ENCODE data around the gene SLC22A8. TPM values are rescaled to one million over a fixed set of nuclear protein-coding genes. Genes with fewer than 3 reads are reported as not detected.

SLC22A8 gene
- total RNA-seq, 6 experiments from 2014 or later, result not detected

DNA sequence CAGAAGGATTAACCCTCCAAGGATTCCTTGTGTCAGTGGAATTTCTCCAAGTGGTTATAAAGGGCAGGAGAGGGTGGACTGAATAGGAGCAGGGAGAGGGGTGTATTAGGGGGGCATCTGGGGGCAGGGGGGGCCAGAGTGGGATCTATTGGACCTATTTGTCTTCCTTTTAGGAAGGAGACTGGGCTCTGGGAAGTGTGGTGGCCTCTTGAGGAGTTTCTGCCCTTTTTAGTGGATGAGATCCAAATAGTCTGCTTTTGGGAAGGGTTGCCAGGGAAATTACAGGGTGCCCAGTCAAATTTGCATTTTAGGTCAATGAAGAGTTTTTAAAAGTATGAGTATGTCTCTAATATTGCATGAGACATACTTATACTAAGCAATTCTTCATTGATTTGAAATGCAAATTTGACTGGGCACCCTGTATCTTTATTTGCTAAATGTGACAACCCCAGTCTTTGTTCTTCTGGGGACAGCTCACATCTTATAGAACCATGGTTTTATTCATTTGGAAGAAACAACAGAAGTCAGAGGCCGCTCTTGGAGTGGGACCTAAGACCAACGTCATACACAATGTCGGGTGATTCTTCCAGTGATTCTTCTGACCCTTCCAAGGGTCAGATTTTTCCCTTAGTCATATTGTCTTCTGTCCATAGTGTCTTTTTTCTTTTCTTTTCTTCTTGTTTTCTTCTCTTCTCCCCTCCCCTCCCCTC is 30.4 kb downstream of the SLC22A8 start:
- intact Hi-C loops (cut with DNase I), result no loop called here
- H3K9me3 ChIP-seq, result no peaks in the 10 kb centered on the region
- 79% methylated on average over 3 of the region's 3 CpGs for WGBS (ENCODE audit: insufficient coverage, low coverage, low lambda C conversion rate, missing lambda C conversion rate)

DNA sequence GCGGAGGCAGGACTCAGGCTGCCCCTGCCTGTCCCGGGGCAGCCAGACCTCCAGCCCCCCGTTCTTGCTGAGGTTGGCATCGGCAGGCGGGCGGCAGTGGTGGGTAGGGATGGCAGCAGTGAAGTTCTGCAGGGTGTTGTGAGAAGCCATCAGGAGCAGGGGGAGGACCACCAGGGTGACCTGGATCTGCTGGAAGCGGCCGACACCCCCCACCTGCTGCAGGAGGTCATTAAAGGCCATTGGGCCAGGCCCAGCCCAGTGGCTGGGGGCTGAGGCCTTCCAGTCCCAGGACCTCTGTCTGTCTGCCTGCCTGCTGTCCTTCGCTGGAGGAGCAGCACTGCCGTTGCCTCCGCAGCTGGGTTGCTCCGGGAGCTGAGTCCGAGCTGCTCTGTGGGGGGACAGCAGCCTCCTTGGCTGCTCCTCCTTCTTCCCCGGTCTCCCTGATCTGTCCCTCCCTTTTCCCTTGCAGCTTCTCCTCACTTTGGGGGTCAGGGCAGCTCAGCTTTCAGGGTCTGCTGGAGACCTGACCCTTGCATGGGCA is 31.1 kb downstream of the SLC22A8 start, which contains the start of gene SLC22A6:
SLC22A6 (minus strand) TSS at position 517 of the 541 bp plus-strand sequence; CDS start at position 240, 277 bp downstream.
- no peak for ATAC-seq

More for the DNA sequence above, 30.4 kb downstream of the SLC22A8 start:
- Histone ChIP-seq H3K27ac (no peak overlapping the region), H3K27me3 (no peaks in the 10 kb centered on the region), H3K36me3 (no peaks in the 10 kb centered on the region), H3K4me1 (no peaks in the 10 kb centered on the region), H3K4me3 (no peak overlapping the region)
- no peak for TF ChIP-seq POLR2A (IDR thresholded peaks at IDR 0.05)
- no peak for TF ChIP-seq CTCF (IDR thresholded peaks at IDR 0.05)
- ATAC-seq, result no peak
- no peak for DNase-seq

DNA sequence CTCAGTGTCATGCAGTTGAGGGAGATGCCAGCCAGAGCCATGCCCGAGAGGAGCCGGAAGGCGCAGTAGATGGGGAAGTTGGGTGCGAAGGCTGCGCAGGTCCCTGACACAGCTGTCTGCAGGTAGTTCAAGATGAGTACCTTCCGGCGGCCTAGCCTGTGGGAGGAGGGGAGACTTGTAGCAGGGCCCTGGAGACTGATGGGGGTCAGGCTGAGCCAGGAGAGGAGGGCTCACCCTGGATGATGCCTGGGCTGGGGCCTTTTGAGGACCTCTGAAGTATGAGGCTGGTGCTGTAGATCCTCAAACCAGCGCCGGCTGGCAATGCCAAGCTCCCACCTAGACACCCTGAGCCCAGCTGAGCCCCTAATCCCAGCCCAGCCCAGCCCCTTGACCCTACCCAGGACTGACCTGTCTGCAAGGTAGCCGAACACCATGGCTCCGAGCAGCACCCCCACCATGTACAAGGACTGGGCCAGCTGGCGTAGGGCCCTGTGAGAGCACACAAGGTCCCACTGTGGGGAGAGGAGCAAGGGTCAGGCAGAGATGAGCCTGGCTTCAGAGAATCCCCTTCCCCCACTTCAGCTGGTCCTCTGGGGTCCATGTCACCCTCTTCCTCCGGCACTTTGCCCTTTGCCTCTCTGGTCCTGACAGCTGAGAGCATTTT is 32.0 kb downstream of the SLC22A8 start:
- ATAC-seq, result peak in 1 of 4 donors; percentile 12
- intact Hi-C loops (cut with DNase I), result no loop called here
- Histone ChIP-seq H3K9me3 (no peaks in the 10 kb centered on the region), H3K36me3 (no peaks in the 10 kb centered on the region), H3K27ac (no peak overlapping the region), H3K4me3 (no peak overlapping the region), H3K27me3 (no peaks in the 10 kb centered on the region), H3K4me1 (no peaks in the 10 kb centered on the region)
- WGBS (ENCODE audit: insufficient coverage, low coverage, low lambda C conversion rate, missing lambda C conversion rate), result 54% methylated on average over 2 of the region's 13 CpGs
- TF ChIP-seq POLR2A (IDR thresholded peaks at IDR 0.05) (no peak), CTCF (IDR thresholded peaks at IDR 0.05) (no peak)
- DNase-seq, result no peak

More for the DNA sequence above, 31.1 kb downstream of the SLC22A8 start, which contains the start of gene SLC22A6:
- intact Hi-C loops (cut with DNase I), result no loop called here
- H3K27ac ChIP-seq, result no peak within 1 kb of the TSS
- no peaks in the 10 kb centered on the region for H3K36me3 ChIP-seq
- H3K27me3 ChIP-seq, result no peaks in the 10 kb centered on the region
- H3K4me3 ChIP-seq, result no peak within 1 kb of the TSS
- no peaks in the 10 kb centered on the region for H3K9me3 ChIP-seq
- DNase-seq, result no peak
- no peaks in the 10 kb centered on the region for H3K4me1 ChIP-seq
- no peak for TF ChIP-seq POLR2A (IDR thresholded peaks at IDR 0.05)
- no peak for TF ChIP-seq CTCF (IDR thresholded peaks at IDR 0.05)
- WGBS (ENCODE audit: insufficient coverage, low coverage, low lambda C conversion rate, missing lambda C conversion rate), result 83% methylated on average over 4 of the region's 14 CpGs

- Histone ChIP-seq H3K4me1 (no peaks in the 10 kb centered on the region), H3K4me3 (no peak overlapping the region), H3K27ac (no peak overlapping the region), H3K36me3 (no peaks in the 10 kb centered on the region), H3K9me3 (no peaks in the 10 kb centered on the region), H3K27me3 (no peaks in the 10 kb centered on the region)
- intact Hi-C loops (cut with DNase I), result no loop called here
- TF ChIP-seq CTCF (IDR thresholded peaks at IDR 0.05) (no peak), POLR2A (IDR thresholded peaks at IDR 0.05) (no peak)
- 90% methylated on average over 4 of the region's 7 CpGs for WGBS (ENCODE audit: insufficient coverage, low coverage, low lambda C conversion rate, missing lambda C conversion rate)
- ATAC-seq, result no peak
- DNase-seq, result no peak
Measured at GRCh38 chr11:62981743-62982142, 33.9 kb downstream of the SLC22A8 start.
